ENCODE data around the gene PTPRJ. TPM values are rescaled to one million over a fixed set of nuclear protein-coding genes. Genes with fewer than 3 reads are reported as not detected.

The PTPRJ gene
- polyA plus RNA-seq, 1 donor from 2014 or later, result 8.6 TPM

DNA sequence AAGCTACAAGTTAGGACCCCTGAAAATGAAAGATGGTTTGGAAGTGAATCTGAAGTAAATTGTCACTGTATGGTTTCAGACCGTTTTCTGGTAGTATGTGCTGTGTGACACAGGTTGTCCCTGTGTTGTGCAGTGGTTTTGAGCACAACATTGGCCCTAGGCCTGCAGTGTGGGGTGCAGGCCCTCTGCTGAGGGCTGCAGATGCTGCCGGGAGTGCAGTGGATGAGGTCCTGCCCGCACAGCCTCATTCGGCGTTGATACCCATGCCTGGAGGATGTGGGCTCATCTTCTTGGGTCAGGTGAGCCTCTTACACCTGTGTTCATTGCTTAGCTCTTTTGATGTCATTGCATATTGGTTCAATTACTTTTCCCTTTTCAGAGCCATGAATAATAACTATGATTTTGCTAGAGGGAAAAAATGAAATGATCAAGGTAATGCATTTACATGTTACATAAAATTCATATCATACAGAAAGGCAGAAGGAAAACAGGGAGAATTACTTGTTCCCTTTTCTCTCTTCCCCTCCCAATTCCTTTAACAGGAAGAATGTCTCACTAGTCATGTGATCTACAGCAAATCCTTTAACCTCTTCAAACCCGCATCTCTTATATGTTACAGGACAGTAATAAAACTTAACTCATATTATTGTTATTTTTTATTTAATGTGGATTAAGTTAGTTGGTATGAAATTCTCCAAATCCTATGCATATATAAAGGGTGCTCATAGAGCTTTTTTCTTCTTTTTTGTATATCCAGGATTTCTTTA is 48.7 kb downstream of the PTPRJ start:
- Histone ChIP-seq H3K27me3 (ENCODE audit: insufficient read depth, low read depth, low read length) (no peaks in the 10 kb centered on the region), H3K27ac (ENCODE audit: low read length) (peak overlapping the region; percentile 31), H4K20me1 (ENCODE audit: insufficient read depth) (no peaks in the 10 kb centered on the region), H3F3A (ENCODE audit: insufficient read depth, low read length, poor library complexity, severe bottlenecking) (no peaks in the 10 kb centered on the region), H3K4me2 (ENCODE audit: low read length) (no peak overlapping the region), H3K9me2 (ENCODE audit: insufficient read depth, low read length) (no peaks in the 10 kb centered on the region), H2AFZ (ENCODE audit: low read depth, low read length) (peak overlapping the region; percentile 0), H3K9me3 (ENCODE audit: low read length) (no peaks in the 10 kb centered on the region), H3K79me2 (replicated peaks; ENCODE audit: insufficient read depth, low read length) (no peaks in the 10 kb centered on the region), H3K4me3 (ENCODE audit: low read length) (peak overlapping the region; percentile 6), H3K36me3 (ENCODE audit: insufficient read depth, low read length) (no peaks in the 10 kb centered on the region), H3K9ac (ENCODE audit: low read length) (no peak overlapping the region)
- no peak for TF ChIP-seq POLR2AphosphoS5 (IDR thresholded peaks at IDR 0.05)
- no peak for TF ChIP-seq EP300 (conservative IDR thresholded peaks at IDR 0.05; ENCODE audit: poor library complexity, severe bottlenecking)
- no peak for TF ChIP-seq EZH2 (IDR thresholded peaks at IDR 0.05; ENCODE audit: borderline replicate concordance, insufficient read depth, low read length, poor library complexity, severe bottlenecking)
- TF ChIP-seq MXI1 (conservative IDR thresholded peaks at IDR 0.05; ENCODE audit: poor library complexity, severe bottlenecking), result no peak
- TF ChIP-seq, protein P1, sequence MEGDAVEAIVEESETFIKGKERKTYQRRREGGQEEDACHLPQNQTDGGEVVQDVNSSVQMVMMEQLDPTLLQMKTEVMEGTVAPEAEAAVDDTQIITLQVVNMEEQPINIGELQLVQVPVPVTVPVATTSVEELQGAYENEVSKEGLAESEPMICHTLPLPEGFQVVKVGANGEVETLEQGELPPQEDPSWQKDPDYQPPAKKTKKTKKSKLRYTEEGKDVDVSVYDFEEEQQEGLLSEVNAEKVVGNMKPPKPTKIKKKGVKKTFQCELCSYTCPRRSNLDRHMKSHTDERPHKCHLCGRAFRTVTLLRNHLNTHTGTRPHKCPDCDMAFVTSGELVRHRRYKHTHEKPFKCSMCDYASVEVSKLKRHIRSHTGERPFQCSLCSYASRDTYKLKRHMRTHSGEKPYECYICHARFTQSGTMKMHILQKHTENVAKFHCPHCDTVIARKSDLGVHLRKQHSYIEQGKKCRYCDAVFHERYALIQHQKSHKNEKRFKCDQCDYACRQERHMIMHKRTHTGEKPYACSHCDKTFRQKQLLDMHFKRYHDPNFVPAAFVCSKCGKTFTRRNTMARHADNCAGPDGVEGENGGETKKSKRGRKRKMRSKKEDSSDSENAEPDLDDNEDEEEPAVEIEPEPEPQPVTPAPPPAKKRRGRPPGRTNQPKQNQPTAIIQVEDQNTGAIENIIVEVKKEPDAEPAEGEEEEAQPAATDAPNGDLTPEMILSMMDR (IDR thresholded peaks at IDR 0.05; ENCODE audit: poor library complexity, severe bottlenecking), result no peak
- TF ChIP-seq RAD21 (conservative IDR thresholded peaks at IDR 0.05), result no peak
- no peak for TF ChIP-seq SMC3 (conservative IDR thresholded peaks at IDR 0.05; ENCODE audit: poor library complexity)
- TF ChIP-seq, protein P2, sequence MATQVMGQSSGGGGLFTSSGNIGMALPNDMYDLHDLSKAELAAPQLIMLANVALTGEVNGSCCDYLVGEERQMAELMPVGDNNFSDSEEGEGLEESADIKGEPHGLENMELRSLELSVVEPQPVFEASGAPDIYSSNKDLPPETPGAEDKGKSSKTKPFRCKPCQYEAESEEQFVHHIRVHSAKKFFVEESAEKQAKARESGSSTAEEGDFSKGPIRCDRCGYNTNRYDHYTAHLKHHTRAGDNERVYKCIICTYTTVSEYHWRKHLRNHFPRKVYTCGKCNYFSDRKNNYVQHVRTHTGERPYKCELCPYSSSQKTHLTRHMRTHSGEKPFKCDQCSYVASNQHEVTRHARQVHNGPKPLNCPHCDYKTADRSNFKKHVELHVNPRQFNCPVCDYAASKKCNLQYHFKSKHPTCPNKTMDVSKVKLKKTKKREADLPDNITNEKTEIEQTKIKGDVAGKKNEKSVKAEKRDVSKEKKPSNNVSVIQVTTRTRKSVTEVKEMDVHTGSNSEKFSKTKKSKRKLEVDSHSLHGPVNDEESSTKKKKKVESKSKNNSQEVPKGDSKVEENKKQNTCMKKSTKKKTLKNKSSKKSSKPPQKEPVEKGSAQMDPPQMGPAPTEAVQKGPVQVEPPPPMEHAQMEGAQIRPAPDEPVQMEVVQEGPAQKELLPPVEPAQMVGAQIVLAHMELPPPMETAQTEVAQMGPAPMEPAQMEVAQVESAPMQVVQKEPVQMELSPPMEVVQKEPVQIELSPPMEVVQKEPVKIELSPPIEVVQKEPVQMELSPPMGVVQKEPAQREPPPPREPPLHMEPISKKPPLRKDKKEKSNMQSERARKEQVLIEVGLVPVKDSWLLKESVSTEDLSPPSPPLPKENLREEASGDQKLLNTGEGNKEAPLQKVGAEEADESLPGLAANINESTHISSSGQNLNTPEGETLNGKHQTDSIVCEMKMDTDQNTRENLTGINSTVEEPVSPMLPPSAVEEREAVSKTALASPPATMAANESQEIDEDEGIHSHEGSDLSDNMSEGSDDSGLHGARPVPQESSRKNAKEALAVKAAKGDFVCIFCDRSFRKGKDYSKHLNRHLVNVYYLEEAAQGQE (IDR thresholded peaks at IDR 0.05; ENCODE audit: borderline replicate concordance), result no peak
- no peak for TF ChIP-seq TAF1 (IDR thresholded peaks at IDR 0.05; ENCODE audit: low read depth)

- TF ChIP-seq RAD21 (conservative IDR thresholded peaks at IDR 0.05) (no peak), MXI1 (conservative IDR thresholded peaks at IDR 0.05; ENCODE audit: poor library complexity, severe bottlenecking) (no peak), TAF1 (IDR thresholded peaks at IDR 0.05; ENCODE audit: low read depth) (no peak), EZH2 (IDR thresholded peaks at IDR 0.05; ENCODE audit: borderline replicate concordance, insufficient read depth, low read length, poor library complexity, severe bottlenecking) (no peak), EP300 (conservative IDR thresholded peaks at IDR 0.05; ENCODE audit: poor library complexity, severe bottlenecking) (no peak), POLR2AphosphoS5 (IDR thresholded peaks at IDR 0.05) (no peak), SMC3 (conservative IDR thresholded peaks at IDR 0.05; ENCODE audit: poor library complexity) (no peak)
- TF ChIP-seq, protein P1 (IDR thresholded peaks at IDR 0.05; ENCODE audit: poor library complexity, severe bottlenecking), result no peak
- TF ChIP-seq, protein P2 (IDR thresholded peaks at IDR 0.05; ENCODE audit: borderline replicate concordance), result no peak
- Histone ChIP-seq H3K9me3 (ENCODE audit: low read length) (no peaks in the 10 kb centered on the region), H3K79me2 (replicated peaks; ENCODE audit: insufficient read depth, low read length) (no peaks in the 10 kb centered on the region), H4K20me1 (ENCODE audit: insufficient read depth) (no peaks in the 10 kb centered on the region), H2AFZ (ENCODE audit: low read depth, low read length) (no peak overlapping the region), H3K4me2 (ENCODE audit: low read length) (no peak overlapping the region), H3F3A (ENCODE audit: insufficient read depth, low read length, poor library complexity, severe bottlenecking) (no peaks in the 10 kb centered on the region), H3K9ac (ENCODE audit: low read length) (no peak overlapping the region), H3K9me2 (ENCODE audit: insufficient read depth, low read length) (no peaks in the 10 kb centered on the region), H3K27me3 (ENCODE audit: insufficient read depth, low read depth, low read length) (no peaks in the 10 kb centered on the region), H3K27ac (ENCODE audit: low read length) (no peak overlapping the region), H3K36me3 (ENCODE audit: insufficient read depth, low read length) (no peaks in the 10 kb centered on the region), H3K4me3 (ENCODE audit: low read length) (no peak overlapping the region)
Observed at GRCh38 chr11:48029681-48030290, 49.4 kb downstream of the PTPRJ start.
